HG03196 (cell line): Measurements from ENCODE around the gene PZP.
"Not testable (repeated sequence)": the region's sequence is repeated elsewhere in the genome, so short reads cannot be mapped to it uniquely, and the experiment has no call there.

Source experiments
- ATAC-seq: cut with Tn5 transposase; IDR thresholded peaks from one replicate; pipeline ENCODE4 v1.9.1; 2021; ENCODE audit not compliant: unreplicated experiment

PZP gene

DNA sequence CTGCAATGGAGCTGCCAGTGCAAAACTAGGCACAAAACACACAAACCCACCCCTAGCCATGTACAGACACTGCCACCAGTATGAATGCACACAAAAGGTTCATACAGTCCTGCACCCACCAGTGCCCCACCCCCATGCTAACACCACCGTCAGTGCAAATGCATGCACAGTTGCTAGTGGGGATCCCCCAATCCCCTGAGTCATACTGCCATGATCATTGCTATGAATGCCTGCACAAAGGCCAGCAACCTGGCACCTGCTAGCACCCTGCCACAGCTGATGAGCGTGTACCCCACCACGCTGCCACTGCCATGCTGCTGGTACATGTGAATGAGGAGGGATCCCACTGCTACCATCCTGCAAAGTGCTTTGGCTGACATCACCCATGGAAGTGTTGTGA is 23.9 kb downstream of the PZP start:
- ATAC-seq: no peak

DNA sequence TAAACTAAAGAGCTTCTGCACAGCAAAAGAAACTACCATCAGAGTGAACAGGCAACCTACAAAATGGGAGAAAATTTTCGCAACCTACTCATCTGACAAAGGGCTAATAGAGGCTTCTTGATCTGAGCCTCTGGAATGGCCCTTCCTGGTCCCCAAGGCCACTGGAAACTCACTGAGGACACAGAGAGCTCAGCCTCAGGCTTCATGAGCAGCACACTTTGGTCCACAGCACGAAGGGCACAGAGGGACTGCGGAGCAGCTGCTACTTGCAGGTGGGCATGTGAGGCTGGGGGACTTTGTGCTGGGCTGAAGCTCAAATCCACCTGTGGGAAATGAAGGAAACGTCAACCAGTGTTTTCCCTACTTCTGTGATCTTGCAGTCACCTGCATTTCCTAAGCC is 27.4 kb downstream of the PZP start:
- ATAC-seq: no peak

DNA sequence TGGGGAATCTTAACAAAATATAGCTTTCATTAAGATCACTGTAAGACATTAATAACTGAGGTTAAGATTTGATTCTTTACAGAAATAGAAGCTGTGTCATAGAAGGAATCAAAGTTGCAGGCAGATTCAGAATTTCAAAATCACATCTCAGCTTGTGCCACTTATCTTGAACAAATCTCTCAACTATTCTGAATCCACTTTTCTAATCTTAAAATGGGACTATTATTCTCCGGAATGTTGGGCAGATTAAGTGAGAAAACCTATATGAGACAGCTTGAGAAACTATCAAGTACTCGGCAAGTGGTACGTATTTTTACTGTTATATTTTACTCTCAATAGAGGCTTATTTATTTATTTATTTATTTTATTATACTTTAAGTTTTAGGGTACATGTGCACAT is 28.4 kb downstream of the PZP start:
- ATAC-seq: no peak

DNA sequence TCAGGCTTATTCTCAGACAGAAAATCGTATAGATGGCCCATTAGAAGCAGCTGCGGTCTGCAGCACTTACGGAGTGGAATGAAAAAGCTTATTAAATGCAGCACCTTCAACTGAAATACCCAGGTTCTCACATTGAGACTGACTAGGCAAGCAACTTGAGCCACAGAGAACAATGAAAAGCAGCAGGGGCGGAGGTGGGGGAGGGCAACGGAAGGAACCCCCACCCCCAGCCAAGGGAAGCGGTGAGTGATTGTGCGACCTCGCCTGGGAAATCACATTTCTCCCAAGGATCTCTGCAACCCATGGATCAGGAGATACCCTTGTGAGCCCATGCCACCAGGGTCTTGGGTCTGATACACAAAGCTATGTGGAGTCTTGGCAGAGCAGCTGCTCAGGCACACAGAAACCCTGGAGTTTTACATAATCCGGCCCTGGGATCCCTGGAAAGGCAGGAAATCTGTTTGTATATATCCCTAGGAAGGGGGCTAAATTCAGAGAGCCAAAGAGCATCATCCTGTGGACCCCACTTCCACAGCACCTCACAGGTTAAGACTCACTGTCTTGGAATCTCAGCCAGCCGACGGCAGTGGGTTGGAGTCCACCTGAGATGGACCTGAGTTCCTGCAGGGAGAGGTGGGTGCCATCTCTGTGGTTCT is 38.1 kb downstream of the PZP start:
- ATAC-seq: no peak

DNA sequence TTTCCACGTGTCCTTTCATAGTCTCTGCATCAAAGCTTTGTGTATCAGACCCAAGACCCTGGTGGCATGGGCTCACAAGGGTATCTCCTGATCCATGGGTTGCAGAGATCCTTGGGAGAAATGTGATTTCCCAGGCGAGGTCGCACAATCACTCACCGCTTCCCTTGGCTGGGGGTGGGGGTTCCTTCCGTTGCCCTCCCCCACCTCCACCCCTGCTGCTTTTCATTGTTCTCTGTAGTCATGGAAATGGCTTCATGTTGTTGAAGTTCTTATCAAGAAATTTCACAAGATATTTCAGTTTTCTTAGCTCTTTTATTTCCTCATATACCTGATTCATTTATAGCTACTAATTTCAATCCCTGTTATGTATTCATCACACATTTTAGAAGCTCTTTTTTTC is 40.9 kb downstream of the PZP start:
- not testable (repeated sequence) for ATAC-seq

DNA sequence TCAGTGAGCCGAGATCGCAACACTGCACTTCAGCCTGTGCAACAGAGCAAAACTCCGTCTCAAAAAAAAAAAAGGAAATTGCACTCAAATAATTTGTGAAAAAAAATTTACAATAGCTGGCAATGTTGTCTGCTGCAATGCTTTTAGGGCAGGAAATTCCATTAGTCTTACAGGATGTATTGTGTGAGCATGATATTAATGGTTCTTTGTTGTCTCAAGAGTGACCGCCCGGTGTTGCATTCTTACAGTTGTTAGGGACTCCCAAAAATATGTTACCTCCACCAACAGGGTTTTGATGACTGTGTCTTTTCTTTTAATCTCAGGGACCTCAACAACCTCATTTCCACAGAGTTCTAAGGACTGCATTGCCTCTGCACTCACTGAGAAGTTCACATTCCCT is 44.8 kb downstream of the PZP start:
- no peak for ATAC-seq

DNA sequence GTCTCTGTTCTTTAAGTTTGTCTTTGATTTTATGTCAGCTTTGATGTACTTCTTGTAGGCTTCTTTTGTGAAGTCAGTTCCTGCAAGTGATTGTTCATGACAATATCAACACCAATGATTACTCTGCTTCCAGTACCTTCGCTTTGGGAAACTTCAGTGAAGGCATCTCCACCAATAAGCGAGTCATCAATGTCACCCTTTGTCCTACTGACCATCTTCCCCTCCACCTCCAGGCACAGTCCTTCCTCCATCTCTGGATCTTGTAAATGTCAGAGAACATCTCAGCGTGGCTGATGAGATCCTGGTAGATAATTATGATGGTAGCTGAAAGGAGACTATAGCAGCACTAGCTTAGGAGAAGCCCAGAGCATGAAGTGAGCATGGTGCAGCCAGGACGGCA is 52.1 kb downstream of the PZP start:
- ATAC-seq: no peak

DNA sequence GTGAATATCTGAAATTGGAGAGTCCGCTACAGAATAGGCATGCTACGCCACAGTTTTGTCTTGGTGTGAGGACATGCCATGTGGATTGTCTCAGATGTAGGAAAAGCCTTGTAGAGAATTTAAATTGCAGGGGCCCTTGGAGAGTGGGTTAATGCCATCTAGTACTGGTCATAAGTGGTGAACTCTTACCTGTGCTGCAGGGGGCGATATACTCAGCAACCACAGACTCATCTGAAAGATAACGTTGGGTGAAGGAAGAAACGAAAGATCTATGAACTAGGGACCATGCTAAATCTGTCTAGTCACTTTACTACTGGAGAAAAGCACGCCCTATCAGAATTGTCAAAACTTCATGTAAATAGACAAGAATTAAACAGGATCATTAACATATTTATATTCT is 58.8 kb downstream of the PZP start:
- no peak for ATAC-seq

DNA sequence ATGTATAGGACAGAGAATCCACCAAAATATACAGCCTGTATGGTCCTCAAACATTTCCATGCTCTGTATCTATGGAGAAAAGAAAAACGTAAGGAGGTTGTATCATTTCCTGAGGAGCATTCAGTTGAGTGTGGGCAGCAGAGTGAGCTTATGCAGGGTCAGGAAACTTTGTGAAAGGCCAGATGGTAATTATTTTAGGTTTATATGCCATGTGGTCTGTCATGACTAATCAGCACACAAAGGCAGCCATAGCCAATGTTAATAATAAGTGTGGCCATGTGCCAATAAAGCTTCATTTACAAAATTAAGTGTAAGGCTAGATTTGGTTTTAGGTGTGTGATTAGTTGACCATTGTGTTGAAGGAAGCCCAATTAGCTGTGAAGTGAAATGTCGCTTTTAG is 59.3 kb downstream of the PZP start:
- no peak for ATAC-seq

DNA sequence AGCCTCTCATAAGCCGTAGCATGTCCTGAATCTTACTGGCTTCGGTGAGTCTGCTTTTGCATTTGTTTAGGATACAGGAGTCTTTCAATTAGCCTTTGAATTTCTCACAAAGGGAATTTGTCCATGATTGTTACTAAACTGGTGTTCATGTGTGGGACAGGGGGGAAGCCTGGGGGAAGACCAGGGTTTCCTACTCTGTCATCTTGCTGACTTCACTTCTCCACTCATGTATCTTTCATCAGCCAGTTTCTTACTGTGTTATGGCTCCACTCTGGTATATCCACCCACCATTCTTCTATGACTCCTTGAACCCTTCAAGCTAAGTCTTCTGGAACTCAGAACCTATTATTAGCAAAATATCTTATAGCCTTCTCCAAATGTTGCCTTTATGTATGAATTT is 60.7 kb downstream of the PZP start:
- no peak for ATAC-seq

DNA sequence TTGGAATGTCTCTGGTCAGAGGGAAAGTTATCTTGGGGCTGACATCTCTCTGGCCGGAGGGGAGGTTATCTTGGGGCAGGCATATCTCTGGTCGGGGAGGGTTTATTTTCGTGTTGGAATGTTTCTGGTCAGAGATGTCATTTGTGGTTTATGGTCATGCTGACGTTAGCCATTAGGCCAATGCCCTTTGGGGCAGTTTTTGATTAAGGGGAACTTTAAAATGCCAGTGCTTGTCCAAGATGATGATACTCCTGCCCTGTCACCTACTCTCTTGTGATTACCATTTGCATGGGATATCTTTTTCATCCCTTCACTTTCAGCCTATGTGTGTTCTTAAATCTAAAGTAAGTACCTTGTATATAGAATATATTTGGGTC is 63.5 kb downstream of the PZP start:
- no peak for ATAC-seq

DNA sequence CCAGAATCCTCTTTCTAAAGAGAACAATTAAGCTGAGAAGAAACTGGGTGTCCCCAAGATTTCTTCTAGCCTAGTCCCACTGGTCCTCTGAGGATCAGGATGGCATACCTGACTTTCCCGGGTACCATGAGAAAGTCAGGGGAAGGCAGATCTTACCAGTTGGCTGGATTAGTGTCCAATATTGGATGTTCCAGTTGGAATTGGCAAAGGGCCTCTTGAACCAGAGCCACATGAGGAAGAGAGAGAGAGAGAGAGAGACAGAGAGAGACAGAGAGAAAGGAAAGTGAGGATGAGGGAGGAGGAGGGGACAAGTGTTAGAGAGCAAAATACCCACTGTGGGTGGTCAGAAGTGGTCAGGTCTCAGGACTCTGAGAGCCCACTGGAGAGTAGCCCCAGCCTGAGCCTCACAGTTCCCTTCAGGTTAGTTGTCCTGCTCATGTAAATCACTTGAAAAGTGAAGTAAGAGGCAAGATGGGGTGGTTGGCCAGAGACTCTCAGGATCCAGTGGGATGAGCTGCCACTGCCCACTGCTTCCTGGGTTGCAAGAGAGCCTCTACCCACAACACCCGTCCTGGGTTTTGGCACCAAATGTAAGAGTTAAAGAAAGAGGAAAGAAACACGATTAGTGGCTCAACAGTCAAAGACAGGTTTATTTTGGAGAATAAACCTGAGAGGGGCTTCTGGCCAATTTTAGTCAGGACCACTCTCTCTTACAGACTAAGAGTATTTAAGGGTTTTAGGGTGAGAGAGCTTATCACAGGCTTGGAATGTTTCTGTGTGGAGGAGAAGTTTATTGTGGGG is 64.1 kb downstream of the PZP start:
- no peak for ATAC-seq

DNA sequence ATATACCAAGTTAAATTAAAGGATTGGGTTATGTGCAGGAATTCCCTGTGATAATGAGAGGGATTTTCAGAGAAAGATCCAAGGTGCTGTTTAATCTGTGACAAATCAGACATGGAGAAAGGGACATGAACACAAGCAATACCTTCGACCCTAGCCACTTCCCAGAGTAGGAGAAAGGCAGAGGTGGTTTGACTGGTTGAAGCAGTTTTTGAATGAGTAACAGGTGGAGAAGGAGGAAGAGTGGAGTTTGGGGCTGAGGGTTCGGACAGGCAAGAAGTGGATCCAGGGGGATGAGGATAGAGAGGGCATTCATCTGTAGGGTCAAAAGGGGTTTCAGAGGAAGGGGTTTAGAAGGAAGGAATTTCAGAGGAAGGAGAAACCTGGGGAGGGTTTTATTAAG is 65.1 kb downstream of the PZP start:
- ATAC-seq: no peak

DNA sequence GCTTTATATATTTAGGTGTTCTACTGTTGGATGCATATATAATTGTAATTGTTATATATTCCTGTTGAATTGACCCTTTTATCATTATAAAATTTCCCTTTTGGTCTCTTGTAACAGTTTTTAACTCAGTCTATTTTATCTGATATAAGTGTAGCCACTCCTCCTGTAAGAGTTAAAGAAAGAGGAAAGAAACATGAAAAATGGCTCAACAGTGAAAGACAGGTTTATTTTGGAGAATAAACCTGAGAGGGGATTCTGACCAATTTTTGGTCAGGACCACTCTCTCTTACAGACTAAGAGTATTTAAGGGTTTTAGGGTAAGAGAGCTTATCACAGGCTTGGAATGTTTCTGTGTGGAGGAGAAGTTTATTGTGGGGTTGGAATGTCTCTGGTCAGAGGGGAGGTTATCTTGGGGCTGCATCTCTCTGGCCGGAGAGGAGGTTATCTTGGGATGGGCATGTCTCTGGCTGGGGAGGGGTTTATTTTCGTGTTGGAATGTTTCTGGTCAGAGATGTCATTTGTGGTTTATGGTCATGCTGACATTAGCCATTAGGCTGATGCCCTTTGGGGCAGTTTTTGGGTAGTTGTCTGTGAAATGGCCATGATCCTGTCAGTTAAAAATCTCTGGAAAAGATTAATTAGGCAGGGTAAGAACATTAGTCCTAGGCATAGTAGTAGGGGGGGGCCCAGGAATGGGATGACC is 68.5 kb downstream of the PZP start:
- ATAC-seq: not testable (repeated sequence)

DNA sequence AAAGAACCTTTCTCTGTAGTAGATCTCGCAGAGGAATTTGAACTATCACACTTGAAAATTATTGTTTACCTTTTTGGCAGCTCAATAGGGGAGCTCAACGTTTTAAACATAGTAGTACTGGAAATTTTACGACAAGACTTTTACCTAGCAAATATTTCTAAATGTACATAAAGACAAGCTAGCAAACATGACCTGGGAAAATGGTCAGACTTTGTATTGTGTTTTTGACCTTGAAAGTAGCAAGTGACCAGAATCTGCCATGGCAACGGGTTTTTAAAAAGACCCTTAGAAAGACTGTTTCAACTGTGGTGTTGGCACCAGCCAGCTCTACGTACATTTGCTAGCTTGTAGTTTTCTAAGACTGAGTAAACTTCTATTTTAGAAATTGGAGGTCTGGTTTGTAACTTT is 72.3 kb downstream of the PZP start:
- ATAC-seq: no peak

DNA sequence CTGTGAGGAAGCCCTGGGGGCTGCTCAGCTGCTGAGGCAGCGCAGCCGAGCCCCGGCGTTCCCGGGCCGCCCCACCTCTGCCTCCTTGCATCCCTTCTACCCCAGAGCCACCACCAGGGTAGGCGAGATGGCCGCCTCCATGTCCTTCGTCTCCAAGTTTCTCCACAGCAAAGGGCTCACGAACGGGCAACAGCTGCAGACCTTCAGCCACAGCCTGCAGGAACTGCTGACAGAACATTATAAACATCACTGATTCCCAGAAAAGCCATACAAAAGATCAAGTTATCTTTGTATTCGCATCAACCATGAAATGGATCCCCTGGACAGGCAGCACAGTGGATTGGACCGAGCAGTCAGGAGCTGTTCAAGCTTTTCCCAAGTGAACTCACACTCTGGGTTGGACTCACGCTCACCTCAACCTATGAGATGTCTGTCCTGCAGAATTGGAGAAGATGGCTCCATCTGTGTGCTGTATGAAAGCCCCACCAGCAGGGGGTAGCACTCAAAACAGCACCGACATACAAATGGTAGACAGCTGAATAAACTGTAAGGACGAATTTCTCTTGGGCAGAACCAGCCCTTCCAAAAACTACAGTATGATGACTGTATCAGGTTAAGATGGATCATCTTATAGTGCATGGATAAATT is 73.1 kb downstream of the PZP start:
- ATAC-seq: no peak

DNA sequence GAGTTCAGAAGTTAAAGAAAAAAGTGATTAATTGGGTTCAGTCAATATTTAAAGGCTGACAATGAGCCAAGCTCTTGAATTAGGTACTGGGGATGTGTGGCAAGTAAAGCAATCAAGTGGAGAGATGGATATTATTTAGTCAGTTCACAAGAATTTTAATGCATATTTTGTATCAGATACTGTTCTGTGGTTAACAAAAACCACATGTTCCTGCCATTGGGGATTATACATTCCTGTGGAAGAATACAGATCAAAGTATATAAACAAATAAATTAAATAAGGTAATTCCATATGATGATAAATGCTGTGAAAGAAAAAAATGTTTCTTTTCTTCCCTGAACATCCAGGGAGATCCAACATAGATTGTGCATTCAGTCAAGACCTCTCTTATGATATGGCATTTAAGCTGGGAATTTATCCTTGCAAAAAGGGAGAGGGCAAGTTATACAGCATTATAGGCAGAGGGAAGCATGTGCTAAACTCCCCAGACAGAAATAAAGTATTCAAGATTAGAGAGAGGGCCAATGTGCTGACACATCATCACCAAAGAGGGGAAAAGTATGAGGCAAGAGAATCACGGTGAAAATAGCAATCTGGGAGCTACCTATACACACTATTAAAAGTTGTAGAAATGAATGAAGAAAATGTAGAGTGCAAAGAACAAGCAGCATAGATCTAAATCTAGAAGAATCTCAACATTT is 74.8 kb downstream of the PZP start:
- no peak for ATAC-seq

DNA sequence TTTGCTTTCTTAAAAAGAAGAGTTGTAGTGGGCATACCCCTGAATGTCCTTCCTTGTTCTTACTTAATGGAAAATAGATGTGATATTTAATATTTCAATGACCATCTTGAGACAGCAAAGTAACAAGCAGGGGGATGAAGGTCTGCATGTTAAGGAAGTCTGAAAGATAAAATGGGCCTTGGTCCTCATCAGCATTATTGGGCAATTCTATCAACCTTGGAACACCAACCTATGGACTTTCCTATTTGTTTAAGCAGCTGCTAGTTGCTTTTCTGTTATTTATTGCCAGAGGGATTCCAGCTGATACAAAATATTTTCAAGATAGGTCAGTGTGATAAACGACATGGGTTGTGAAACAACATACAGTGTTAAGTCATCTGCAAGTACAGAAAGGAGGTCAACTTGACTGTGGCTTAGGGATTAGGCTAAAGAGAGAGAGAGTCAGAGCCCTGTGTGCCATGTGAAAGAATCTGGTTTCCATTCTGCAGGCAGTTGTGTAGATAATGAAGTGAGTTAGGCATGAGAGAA is 76.1 kb downstream of the PZP start:
- ATAC-seq: no peak

DNA sequence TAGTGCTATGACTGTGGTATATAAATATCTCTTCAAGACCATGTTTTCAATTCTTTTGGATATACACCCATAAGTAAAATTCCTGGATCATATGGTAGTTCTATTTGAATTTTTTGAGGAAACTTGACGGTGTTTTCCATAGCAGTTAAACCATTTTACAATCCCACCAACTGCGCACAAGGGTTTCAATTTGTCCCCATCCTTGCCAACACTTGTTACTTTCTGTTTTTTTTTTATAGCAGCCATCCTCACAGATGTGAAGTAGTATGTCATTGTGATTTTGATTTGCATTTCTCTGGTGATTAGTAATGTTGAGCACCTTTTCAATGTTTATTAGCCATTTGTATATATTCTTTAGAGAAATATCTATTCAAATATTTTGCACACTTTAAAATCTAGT is 78.0 kb downstream of the PZP start:
- no peak for ATAC-seq

DNA sequence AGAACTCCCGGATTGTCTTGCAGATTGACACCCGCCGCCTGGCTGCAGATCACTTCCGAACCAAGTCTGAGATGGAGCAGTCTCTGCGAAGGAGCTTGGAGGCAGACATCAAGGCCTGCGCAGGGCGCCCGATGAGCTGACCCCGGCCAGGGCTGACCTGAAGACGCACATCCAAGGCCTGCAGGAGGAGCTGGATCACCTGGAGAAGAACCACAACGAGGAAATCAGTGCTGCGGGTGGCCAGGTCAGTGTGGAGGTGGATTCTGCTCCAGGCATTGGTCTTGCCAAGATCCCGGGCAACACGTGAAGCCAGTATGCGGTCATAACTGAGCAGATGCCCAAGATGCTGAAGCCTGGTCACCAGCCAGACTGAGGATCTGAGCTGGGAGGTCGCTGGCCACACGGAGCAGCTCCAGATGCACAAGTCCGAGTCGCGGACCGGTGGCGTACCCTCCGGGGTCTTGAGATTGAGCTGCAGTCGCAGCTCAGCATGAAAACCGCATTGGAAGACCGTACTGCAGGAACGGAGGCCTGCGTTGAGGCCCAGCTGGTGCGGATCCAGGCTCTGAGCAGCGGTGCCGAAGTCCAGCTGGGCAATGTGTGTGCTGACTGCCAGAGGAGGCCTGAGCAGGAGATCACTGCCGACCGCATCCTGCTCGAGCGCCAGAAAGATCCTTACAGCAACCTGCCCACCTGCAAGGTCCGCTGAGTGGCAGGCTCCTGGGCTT is 80.1 kb downstream of the PZP start:
- no peak for ATAC-seq
